Amniotic stem cell (primary cell): ENCODE results near the gene SNAI1.

Experiments used
- DNase-seq: peaks from one replicate; lab custom pipeline; 2025; lab: John Stamatoyannopoulos, UW

The SNAI1 gene

DNA sequence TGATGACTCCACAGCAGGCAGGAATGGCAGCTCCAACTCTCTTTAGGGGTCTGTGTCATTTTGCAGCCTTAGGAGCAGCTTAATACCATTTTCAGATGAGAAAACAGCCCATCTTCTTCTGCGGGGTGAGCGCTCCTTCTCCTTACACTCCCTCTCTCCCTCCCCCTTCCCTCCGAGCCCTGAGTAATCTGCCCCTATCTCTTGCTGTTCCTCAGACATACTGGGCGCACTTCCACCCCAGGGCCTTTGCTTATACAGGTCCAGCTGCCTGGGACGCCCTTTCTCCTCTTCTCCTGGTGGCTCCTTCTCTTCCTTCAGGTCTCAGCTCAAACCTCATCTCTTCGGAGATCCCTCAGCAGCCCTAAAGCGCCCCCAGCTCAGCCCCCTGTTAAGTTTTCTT, 54.8 kb downstream of the SNAI1 start:
- DNase-seq = no peak

DNA sequence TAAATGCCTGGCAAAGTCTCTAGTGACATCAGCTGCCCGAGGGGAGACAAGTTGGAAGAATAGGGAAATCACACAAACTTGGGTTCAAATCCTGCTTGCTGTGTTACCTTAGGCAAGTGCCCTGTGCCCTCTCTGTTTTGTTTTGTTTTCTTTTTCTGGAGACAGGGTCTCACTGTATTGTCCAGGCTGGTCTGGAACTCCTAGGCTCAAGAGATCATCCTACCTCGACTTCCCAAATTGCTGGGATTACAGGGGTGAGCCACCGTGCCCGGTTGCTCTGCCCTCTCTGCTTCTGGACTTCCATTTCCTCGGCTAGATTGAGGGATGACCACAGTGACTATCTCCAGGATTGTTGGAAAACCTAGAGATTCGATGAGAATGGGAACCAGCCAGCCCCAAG, 55.4 kb downstream of the SNAI1 start:
- no peak for DNase-seq
